SK-N-SH (cell line): ENCODE measurements around the gene GSG1. TPM values are rescaled to one million over a fixed set of nuclear protein-coding genes. Genes with fewer than 3 reads are reported as not detected.

ENCODE experiments used
- CTCF ChIA-PET: fragments of 300-600, 350-600 bp; formaldehyde crosslinking; extraction: SDS; loops from one replicate; lab custom pipeline; 2021; lab: Yijun Ruan, JAX
- POLR2A ChIA-PET: fragments of 350-600 bp; sonication (Branson Sonifier 250); formaldehyde crosslinking; extraction: SDS; loops from one replicate; lab custom pipeline; 2020; ENCODE audit warnings: antibody characterized with exemption, inconsistent platforms; lab: Yijun Ruan, JAX
- DNase-seq: peaks from one replicate; pipeline ENCODE4 v3.0.0; 2012
- H2AFZ ChIP-seq: fragments of 200-600 bp; sonication (generic); 2 replicates; pipeline ENCODE4 v1.8.1; 2016; ENCODE audit warnings: antibody characterized with exemption, mild to moderate bottlenecking, low read depth
- H3F3A ChIP-seq: fragments of 200-600 bp; sonication (generic); replicated peaks from 2 replicates; pipeline ENCODE3; 2016; ENCODE audit warnings: antibody characterized with exemption, mild to moderate bottlenecking; ENCODE audit not compliant: insufficient read depth
- H3K27ac ChIP-seq, 2 experiments: fragments of 200-500 bp in 1 of 2; fragments of 200-600 bp in 1 of 2; sonication (Bioruptor generic) in 1 of 2; sonication (generic), shearing (Covaris generic) in 1 of 2; 2 replicates each; pipeline versions ENCODE4 v1.5.1 to v1.6.1; 2014 to 2016; ENCODE audit warnings: low read depth in 2 of 2, inconsistent platforms in 1 of 2, low read length in 1 of 2, mild to moderate bottlenecking in 1 of 2, mixed read lengths in 1 of 2
- H3K27me3 ChIP-seq: fragments of 200-600 bp; sonication (generic), shearing (Covaris generic); 2 replicates; pipeline ENCODE4 v1.6.1; 2016; ENCODE audit warnings: mixed run types; ENCODE audit not compliant: insufficient read depth
- H3K36me3 ChIP-seq, 2 experiments: fragments of 200-500 bp in 1 of 2; fragments of 200-600 bp in 1 of 2; sonication (Bioruptor generic) in 1 of 2; sonication (generic) in 1 of 2; replicated peaks in 1 of 2; 2 replicates each; pipeline versions ENCODE3 to v1.5.1; 2014 to 2016; ENCODE audit warnings: low read length in 1 of 2, mild to moderate bottlenecking in 1 of 2; ENCODE audit not compliant: insufficient read depth in 2 of 2, control insufficient read depth in 1 of 2
- H3K4me1 ChIP-seq, 2 experiments: fragments of 200-500 bp in 1 of 2; fragments of 200-600 bp in 1 of 2; sonication (Bioruptor generic) in 1 of 2; sonication (generic), shearing (Covaris generic) in 1 of 2; 2 replicates each; pipeline versions ENCODE4 v1.5.1 to v1.6.1; 2014 to 2016; ENCODE audit warnings: low read depth in 1 of 2, low read length in 1 of 2, mixed run types in 1 of 2; ENCODE audit not compliant: insufficient read depth in 2 of 2, control insufficient read depth in 1 of 2
- H3K4me2 ChIP-seq: fragments of 200-600 bp; sonication (generic), shearing (Covaris generic); 2 replicates; pipeline ENCODE4 v1.6.1; 2017; ENCODE audit warnings: mixed run types
- H3K4me3 ChIP-seq, 2 experiments: fragments of 200-500 bp in 1 of 2; fragments of 200-600 bp in 1 of 2; sonication (Bioruptor generic) in 1 of 2; sonication (generic), shearing (Covaris generic) in 1 of 2; 2 replicates each; pipeline versions ENCODE4 v1.5.1 to v1.8.1; 2014 to 2016; ENCODE audit warnings: low read depth in 2 of 2, inconsistent platforms in 1 of 2, low read length in 1 of 2, mild to moderate bottlenecking in 1 of 2, mixed read lengths in 1 of 2, moderate library complexity in 1 of 2
- H3K79me2 ChIP-seq: fragments of 200-600 bp; sonication (generic); 2 replicates; pipeline ENCODE4 v1.8.1; 2017; ENCODE audit warnings: mild to moderate bottlenecking; ENCODE audit not compliant: insufficient read depth
- H3K9ac ChIP-seq: fragments of 200-600 bp; sonication (generic); 2 replicates; pipeline ENCODE4 v1.6.1; 2017; ENCODE audit warnings: mixed run types
- H3K9me2 ChIP-seq: fragments of 200-600 bp; sonication (generic); 2 replicates; pipeline ENCODE4 v1.6.1; 2017; ENCODE audit warnings: mixed run types
- H3K9me3 ChIP-seq: fragments of 200-600 bp; sonication (generic); 2 replicates; pipeline ENCODE4 v1.6.1; 2017; ENCODE audit warnings: mixed run types, mild to moderate bottlenecking, moderate library complexity
- H4K20me1 ChIP-seq: fragments of 200-600 bp; sonication (generic); 2 replicates; pipeline ENCODE4 v1.6.1; 2017; ENCODE audit warnings: mild to moderate bottlenecking, mixed run types; ENCODE audit not compliant: insufficient read depth
- CTCF ChIP-seq: fragments of 200-600 bp; sonication (generic); IDR thresholded peaks from 2 replicates; pipeline ENCODE4 v1.6.1; 2017; ENCODE audit warnings: antibody characterized with exemption, mild to moderate bottlenecking, moderate library complexity
- ELF1 ChIP-seq: IDR thresholded peaks from 2 replicates; pipeline ENCODE4 v1.4.0; 2012
- EZH2phosphoT487 ChIP-seq: fragments of 200-600 bp; sonication (generic); IDR thresholded peaks from 2 replicates; pipeline ENCODE4 v1.6.1; 2017; ENCODE audit warnings: low read depth, mixed run types, mild to moderate bottlenecking, antibody characterized with exemption, moderate library complexity, borderline replicate concordance
- FOXM1 ChIP-seq: IDR thresholded peaks from 2 replicates; pipeline ENCODE4 v1.4.0; 2012; ENCODE audit warnings: low read depth, mild to moderate bottlenecking
- GABPA ChIP-seq: IDR thresholded peaks from 2 replicates; pipeline ENCODE4 v1.4.0; 2012; ENCODE audit warnings: low read depth, mild to moderate bottlenecking
- NRF1 ChIP-seq: IDR thresholded peaks from 2 replicates; pipeline ENCODE4 v1.6.1; 2012; ENCODE audit warnings: low read depth, mild to moderate bottlenecking, low read length
- RAD21 ChIP-seq: IDR thresholded peaks from 2 replicates; pipeline ENCODE4 v1.6.1; 2012; ENCODE audit warnings: mild to moderate bottlenecking, low read length
- TEAD4 ChIP-seq: IDR thresholded peaks from 2 replicates; pipeline ENCODE4 v1.4.0; 2012; ENCODE audit warnings: mild to moderate bottlenecking, borderline replicate concordance; ENCODE audit not compliant: insufficient read depth
- WGBS: methylation state at CpG from one replicate; pipeline ENCODE4 v1.1.6; 2017; ENCODE audit warnings: low lambda C conversion rate; 5-methylcytosine and 5-hydroxymethylcytosine counted together
- polyA plus RNA-seq, 3 experiments: library from polyadenylated mRNA; depleted of rRNA; stranded (reverse); fragments of >200 nt; gene quantifications; 2 replicates each; pipeline ENCODE4 v1.2.3, GENCODE V29; 2012
- TF ChIP-seq, protein P1 (sequence below): IDR thresholded peaks from 2 replicates; pipeline ENCODE4 v1.4.0; 2012; ENCODE audit warnings: low read depth, borderline replicate concordance

GSG1 gene
- polyA plus RNA-seq, 1 of the 3 experiments (the other 2 are of a cell fraction): 0.39 TPM

GRCh38 chr12:13071305-13072280 lies 31.9 kb downstream of the GSG1 start:
- H3K9ac ChIP-seq: no peak overlapping the region
- H2AFZ ChIP-seq: no peak overlapping the region
- no peaks in the 10 kb centered on the region for H3K9me2 ChIP-seq
- peaks cover 0 to 11% of the 10 kb centered on the region in 2 experiments for H3K36me3 ChIP-seq
- no peak overlapping the region for H3K4me3 ChIP-seq
- ChIA-PET CTCF (no interaction called here), POLR2A (interaction anchor here (0.6 kb wide), 1 partner anchor 32 kb away, joined by 3 read pairs; no protein-coding TSS in a partner anchor)
- no peaks in the 10 kb centered on the region for H3K27me3 ChIP-seq
- H4K20me1 ChIP-seq: no peaks in the 10 kb centered on the region
- DNase-seq: no peak
- no peaks in the 10 kb centered on the region for H3K79me2 ChIP-seq
- no peak overlapping the region for H3K4me2 ChIP-seq
- no peak overlapping the region for H3K27ac ChIP-seq
- TF ChIP-seq ELF1: no peak
- TF ChIP-seq FOXM1: no peak
- TF ChIP-seq GABPA: no peak
- TF ChIP-seq NRF1: no peak
- TF ChIP-seq TEAD4: no peak
- TF ChIP-seq, protein P1, sequence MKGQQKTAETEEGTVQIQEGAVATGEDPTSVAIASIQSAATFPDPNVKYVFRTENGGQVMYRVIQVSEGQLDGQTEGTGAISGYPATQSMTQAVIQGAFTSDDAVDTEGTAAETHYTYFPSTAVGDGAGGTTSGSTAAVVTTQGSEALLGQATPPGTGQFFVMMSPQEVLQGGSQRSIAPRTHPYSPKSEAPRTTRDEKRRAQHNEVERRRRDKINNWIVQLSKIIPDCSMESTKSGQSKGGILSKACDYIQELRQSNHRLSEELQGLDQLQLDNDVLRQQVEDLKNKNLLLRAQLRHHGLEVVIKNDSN: no peak
- TF ChIP-seq RAD21: no peak
- TF ChIP-seq, all 33 proteins: peak for 0
- Histone ChIP-seq H3F3A (no peaks in the 10 kb centered on the region), H3K4me1 (0 out of 4 replicates have a peak, but pooled peaks cover 0 to 5% of the 10 kb centered on the region in 2 experiments), H3K9me3 (no peaks in the 10 kb centered on the region)
- 78% methylated on average over 10 of the region's 10 CpGs for WGBS

DNA sequence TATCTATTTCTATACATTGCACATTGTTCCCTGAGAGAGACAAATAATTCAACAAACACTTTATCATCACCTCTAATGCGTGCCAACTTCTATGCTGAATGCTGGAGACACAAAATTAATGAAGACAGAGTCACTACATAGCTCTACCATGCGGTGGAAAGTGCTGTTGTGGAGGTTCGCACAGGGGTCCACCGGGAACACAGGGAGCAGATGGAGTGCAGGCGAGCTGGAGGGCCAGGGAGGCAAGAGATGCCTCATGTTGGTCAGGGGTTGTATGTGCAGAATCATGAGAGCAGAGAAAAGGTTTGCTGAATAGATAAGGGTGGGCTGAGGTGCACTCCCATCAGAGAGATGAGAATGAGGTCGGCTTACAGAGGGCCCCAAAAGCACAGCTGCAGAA lies 34.1 kb downstream of the GSG1 start:
- no peaks in the 10 kb centered on the region for H3F3A ChIP-seq
- no peak overlapping the region for H3K4me3 ChIP-seq
- H3K9me3 ChIP-seq: no peaks in the 10 kb centered on the region
- H3K9me2 ChIP-seq: no peaks in the 10 kb centered on the region
- POLR2A ChIA-PET: no interaction called here
- H2AFZ ChIP-seq: no peak overlapping the region
- CTCF ChIA-PET: interaction anchor here (1.4 kb wide), 1 partner anchor 142 kb away, joined by 3 read pairs; no protein-coding TSS in a partner anchor
- no peaks in the 10 kb centered on the region for H3K79me2 ChIP-seq
- H3K4me2 ChIP-seq: no peak overlapping the region
- 86% methylated on average over 6 of the region's 6 CpGs for WGBS
- TF ChIP-seq CTCF (no peak), EZH2phosphoT487 (no peak)
- TF ChIP-seq, all 33 proteins: peak for 0
- H3K36me3 ChIP-seq: peaks cover 0 to 11% of the 10 kb centered on the region in 2 experiments
- H3K27me3 ChIP-seq: no peaks in the 10 kb centered on the region
- H3K9ac ChIP-seq: no peak overlapping the region
- no peak for DNase-seq
- no peaks in the 10 kb centered on the region for H4K20me1 ChIP-seq
- H3K27ac ChIP-seq: no peak overlapping the region
- no peaks in the 10 kb centered on the region for H3K4me1 ChIP-seq
